ENCODE measurements around the gene TLL2. TPM values are rescaled to one million over a fixed set of nuclear protein-coding genes. Genes with fewer than 3 reads are reported as not detected.

TLL2 gene
- total and polyA plus RNA-seq, 2 donors (not counting 3 experiments of a cell fraction or from before 2014, with no cell fraction given), result 0.03 to 0.20 TPM

- Histone ChIP-seq H3K4me1 (ENCODE audit: control insufficient read depth, extremely low read depth, insufficient read depth, low read length) (no peaks in the 10 kb centered on the region), H3K9me1 (replicated peaks; ENCODE audit: control insufficient read depth, extremely low read depth, insufficient read depth, low read length) (no peaks in the 10 kb centered on the region), H3K27ac (ENCODE audit: insufficient read depth, low read depth, low read length) (no peak overlapping the region), H3K4me2 (ENCODE audit: insufficient read depth, low read length) (no peak overlapping the region), H3K36me3 (ENCODE audit: control insufficient read depth in 2 of 2, extremely low read depth in 1 of 2, insufficient read depth in 2 of 2, low read length in 2 of 2) (no peaks in the 10 kb centered on the region), H3K4me3 (replicated peaks in 1 of 3; ENCODE audit: insufficient read depth in 1 of 3, low read depth in 1 of 3, low read length in 3 of 3) (no peak overlapping the region), H3K9ac (replicated peaks; ENCODE audit: extremely low read depth, insufficient read depth, low read length) (no peak overlapping the region), H2AFZ (ENCODE audit: low read depth, low read length) (no peak overlapping the region), H3K9me3 (replicated peaks; ENCODE audit: control insufficient read depth, insufficient read depth, low read length) (no peaks in the 10 kb centered on the region), H3K27me3 (ENCODE audit: control insufficient read depth in 2 of 2, insufficient read depth in 2 of 2, low read length in 2 of 2) (peaks cover 0 to 3% of the 10 kb centered on the region in 2 experiments), H3K79me2 (ENCODE audit: control insufficient read depth, insufficient read depth, low read length) (no peaks in the 10 kb centered on the region), H4K20me1 (replicated peaks; ENCODE audit: control insufficient read depth, extremely low read depth, insufficient read depth, low read length) (no peaks in the 10 kb centered on the region)
- intact Hi-C loops (cut with micrococcal nuclease) (no loop called here), dilution Hi-C loops (cut with MboI; ENCODE audit: extremely low pct_ligation_motif_present, low sequenced_read_pairs) (no loop called here)
- FAIRE-seq (no peak), DNase-seq (ENCODE audit: low read depth, low spot score) (no peak)
- ChIA-PET POLR2A (no interaction called here), CTCF (interaction anchor here (1.1 to 1.3 kb wide), 2 partner anchors 96 to 607 kb away, joined by 3 read pairs; partner anchors contain the start of gene TLL2)
- no TSS peak for BruUV-seq (replicated peaks)
- TF ChIP-seq JUN (IDR thresholded peaks at IDR 0.05; ENCODE audit: borderline replicate concordance, insufficient read depth, insufficient read length, low read depth), result no peak
- TF ChIP-seq CTCF (IDR thresholded peaks at IDR 0.05; ENCODE audit: extremely low read depth in 1 of 2, insufficient read depth in 1 of 2, low read depth in 1 of 2, low read length in 2 of 2), result no peak
- TF ChIP-seq MAX (IDR thresholded peaks at IDR 0.05; ENCODE audit: insufficient read depth, insufficient read length), result no peak
- no peak for TF ChIP-seq MYC (IDR thresholded peaks at IDR 0.05; ENCODE audit: low read depth, low read length)
- no peak for TF ChIP-seq POLR2AphosphoS5 (IDR thresholded peaks at IDR 0.05; ENCODE audit: insufficient read depth, low read depth, low read length)
- no peak for TF ChIP-seq EZH2 (IDR thresholded peaks at IDR 0.05; ENCODE audit: borderline replicate concordance, low read depth, low read length, severe bottlenecking)
- TF ChIP-seq POLR2A (IDR thresholded peaks at IDR 0.05; ENCODE audit: low read depth, low read length), result no peak
- no peak for TF ChIP-seq GATA2 (IDR thresholded peaks at IDR 0.05; ENCODE audit: insufficient read depth, insufficient read length, low read depth, low read length)
- TF ChIP-seq FOS (IDR thresholded peaks at IDR 0.05; ENCODE audit: borderline replicate concordance, insufficient read depth, low read length), result no peak
Measured at GRCh38 chr10:96418582-96418981, 95.1 kb downstream of the TLL2 start.
